ENCODE results near the gene INO80.
"Not testable (repeated sequence)": the region's sequence is repeated elsewhere in the genome, so short reads cannot be mapped to it uniquely, and the experiment has no call there.

INO80 gene

DNA sequence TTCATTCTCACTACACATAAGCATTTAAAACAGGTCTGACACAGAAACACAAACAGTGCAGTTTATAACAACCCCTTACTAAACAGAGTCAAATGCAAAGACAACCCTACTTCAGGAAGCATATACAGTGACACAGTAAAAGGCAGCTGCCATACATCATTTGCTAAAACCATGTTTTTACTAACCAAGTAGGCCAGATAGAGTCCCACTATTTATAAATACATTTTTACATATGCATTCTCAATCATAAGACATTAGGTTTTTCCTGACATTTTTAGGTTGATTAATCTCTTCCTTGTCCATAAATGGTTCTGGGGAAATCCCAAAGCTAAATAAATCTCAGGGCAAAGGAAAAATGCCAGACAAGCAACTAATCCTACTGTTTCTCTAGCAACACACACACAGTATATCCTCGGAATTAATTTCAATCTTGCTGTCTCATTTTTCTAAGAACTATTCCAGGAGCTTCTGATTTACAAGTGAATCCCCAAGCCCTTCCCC lies 123.8 kb downstream of the INO80 start:
- DNase-seq: no peak

DNA sequence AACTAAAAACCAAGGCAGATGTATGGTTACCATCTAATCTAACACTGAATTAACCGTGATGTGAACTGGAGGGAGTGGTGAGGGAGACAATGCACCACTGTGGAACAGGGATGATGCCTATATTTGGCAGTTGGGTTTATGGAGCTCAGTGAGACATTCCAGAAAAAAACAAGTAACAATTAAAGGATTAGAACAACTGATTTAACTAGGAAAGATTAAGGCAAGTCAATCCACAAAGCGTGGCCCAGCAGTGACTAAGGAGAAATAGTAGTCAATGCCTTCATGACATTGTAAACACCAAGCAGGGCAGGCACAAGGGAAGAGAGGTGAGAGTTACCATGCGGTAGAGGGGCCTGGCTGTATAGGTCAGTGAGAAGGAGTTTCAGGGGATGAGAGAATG lies 124.7 kb downstream of the INO80 start:
- DNase-seq: no peak

DNA sequence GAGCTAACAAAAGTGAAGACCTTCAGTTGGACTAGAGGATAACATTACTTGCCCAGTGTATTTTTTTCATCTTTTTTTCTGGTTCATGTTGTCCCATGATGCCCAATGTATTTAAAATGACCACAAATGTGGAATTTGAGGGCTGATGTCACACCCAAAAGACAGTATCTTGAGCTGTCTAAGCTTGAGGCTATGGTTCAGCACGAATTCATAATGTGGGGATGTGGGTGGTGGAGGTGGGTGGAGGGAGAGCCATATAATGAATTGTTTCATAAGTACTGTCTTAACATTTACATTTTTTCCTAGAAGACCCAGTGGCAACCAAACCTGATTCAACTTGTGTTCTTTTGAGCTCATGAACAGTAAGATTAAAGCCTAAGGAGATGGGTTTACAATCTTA lies 125.3 kb downstream of the INO80 start:
- DNase-seq: no peak

DNA sequence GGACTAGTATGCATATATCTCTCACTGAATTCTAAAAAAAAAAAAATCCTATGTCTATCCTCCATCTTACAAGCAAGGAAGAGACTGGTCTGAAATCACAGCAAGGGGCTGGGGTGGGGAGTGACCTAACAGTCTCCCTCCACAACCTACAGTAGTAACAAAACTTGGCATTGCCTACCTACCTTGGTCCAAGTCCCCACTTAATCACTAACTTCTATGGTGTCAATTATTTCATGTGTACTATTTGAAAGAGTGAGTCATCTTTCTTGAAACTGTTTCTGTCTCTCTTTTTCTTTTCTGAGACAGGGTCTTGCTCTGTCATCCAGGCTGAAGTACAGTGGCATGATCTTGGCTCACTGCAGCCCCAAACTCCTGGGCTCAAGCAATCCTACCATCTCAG lies 126.0 kb downstream of the INO80 start:
- DNase-seq: no peak

DNA sequence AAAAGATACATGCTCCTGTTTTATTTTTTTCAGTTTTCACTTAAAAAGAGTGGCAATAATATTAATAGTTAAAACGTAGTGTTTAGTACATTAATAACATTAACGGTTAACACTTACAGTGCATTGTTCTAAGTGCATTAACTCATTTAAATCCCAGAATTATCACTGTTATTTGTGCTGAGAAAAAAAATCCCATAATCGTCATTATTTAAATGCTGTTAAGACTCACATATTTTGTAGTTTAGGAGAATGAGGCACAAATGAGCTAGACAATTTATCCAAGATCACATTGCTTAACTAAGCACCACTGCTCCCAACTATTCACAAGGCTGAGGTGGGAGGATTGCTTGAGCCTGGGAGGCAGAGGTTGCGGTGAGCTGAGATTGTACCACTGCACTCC lies 127.9 kb downstream of the INO80 start:
- no peak for DNase-seq

DNA sequence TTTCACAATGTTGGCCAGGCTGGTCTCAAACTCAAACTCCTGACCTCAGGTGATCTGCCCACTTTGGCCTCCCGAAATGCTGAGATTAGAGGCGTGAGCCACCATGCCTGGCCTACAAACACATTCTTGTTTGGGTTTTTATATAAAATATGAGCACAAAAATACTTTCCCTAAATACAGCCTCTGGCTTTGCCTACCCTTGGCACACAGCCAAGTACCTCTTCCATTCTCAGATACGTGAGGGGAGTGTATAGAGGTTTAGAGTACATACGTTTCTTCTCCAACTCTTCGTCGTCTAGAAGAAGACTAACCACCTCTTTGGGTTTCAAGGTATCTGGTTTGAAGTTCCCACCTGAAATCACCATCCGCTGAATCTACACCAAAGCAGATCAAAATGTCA lies 129.3 kb downstream of the INO80 start:
- no peak for DNase-seq

DNA sequence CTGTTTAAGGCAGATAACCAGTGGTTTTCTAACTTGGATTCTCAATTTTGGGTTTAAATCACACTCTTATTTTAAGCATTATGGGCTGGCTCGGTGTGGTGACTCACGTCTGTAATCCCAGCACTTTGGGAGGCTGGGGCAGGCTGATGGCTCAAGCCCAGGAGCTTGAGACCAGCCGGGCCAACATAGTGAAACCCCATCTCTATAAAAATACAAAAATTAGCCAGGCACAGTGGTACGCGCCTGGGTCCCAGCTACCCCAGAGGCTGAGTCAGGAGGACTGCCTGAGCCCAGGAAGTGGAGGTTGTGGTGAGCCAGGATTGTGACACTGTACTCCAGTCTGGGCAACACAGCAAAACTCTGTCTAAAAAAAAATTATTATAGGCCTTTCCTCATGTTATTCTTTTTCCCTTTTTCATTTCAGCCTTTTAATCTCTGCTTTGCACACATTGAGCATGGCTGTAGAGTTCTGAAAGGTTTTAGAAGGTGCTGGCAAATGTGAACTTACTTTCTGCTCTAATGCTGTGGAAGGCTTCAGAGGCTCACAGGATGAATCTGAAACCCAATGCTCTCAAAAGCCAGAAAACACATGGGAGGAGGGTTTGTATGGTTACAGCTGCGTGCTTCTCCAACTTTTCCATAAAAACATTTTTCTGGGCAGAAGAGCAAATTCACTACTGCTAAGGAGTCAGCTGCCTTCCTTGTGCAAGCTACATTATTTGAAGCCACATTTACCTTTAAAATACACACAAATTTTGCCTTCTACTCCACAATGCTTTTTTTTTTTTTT lies 130.3 kb downstream of the INO80 start:
- DNase-seq: no peak

DNA sequence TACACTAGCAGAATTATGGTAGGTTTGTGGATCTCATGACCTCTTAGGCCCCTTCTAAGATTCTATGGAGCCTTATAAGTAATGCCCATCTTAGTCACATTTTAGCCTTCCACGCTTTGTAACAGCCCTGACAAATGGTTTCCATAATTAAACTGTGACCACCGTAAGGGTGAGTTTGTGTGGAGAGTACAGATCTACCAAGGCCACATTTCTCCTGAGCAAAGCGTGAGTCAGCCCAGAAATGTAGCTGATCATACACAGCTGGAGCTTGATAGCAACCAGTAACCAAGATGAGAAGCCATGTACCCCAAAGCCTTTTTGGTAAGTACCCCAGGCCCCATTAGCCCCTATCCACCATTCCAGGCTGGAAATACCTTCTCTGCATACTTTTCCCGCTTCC lies 131.1 kb downstream of the INO80 start:
- no peak for DNase-seq

DNA sequence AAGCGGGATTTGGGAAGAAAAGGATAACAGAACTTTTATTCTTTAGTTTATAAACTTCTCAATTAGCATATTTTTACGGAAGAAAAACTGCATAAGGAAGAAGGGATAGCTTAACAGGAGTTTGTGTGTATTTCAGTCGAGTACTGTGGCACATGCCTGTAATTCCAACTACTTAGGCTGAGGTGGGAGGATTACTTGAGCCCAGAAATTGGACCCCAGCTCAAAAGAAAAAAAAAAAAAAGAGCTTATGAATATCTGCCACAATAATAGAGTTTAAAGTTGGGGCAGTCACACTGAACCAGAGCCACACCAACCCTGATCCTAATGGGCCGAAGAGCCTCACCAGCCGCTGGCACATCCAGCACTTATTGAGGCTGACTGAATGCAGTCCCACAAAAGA lies 131.7 kb downstream of the INO80 start:
- DNase-seq: no peak

DNA sequence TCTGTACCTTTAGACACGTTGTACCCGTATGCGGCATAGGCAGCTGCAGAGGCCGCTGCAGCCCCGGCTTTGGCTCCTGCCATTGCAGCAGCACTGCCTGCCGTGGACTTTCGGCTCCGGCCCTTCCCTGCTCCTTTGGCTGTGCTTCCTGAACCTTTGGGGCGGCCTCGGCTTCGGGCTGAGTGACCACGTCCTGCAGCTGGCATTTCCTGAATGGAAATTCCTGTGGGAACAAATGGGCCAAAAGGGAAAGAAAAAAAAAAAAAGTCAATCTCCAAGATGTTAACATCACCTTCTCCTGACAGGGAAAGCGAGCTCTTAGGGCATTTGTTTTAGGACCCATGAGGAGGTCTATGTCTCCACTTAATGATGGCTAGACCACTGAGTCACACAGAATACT lies 133.2 kb downstream of the INO80 start:
- no peak for DNase-seq

DNA sequence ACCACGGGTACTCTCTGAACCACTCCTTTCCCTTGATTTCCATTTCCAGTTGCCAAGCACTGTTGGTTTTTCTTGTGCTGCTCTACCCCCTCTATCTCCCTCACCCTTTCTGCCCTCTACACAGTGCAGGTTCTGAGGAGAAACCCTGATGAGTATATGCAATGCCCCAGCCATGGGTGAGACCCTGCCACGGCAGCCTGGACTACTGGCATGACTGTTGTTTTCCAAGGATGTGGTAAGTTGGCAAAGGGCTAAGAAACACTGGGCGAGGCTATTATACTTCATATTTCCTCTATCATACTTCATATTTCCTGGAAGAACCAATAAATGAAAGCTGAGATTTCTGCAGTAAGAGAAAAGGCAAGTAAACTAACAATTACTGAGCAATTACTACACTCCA lies 134.9 kb downstream of the INO80 start:
- DNase-seq: no peak

DNA sequence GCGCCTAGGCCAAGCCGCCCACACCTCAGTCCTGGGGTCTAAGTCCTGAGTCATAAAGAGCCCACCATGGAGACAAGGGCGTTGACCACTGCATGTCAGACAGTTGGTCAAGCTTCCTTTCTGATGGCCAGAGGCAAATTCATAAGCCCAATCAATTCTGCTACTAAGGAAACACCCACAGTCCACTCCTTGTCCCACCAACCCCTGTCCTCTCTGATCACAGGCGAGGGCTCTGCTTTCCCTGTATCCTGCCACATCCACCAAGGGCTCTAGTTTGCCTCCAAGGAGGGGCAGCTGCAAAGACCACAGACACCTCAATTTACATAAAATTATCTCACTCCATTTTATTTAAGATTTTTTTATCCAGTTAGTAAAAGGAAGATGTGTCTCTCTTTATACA lies 137.5 kb downstream of the INO80 start:
- DNase-seq: no peak

DNA sequence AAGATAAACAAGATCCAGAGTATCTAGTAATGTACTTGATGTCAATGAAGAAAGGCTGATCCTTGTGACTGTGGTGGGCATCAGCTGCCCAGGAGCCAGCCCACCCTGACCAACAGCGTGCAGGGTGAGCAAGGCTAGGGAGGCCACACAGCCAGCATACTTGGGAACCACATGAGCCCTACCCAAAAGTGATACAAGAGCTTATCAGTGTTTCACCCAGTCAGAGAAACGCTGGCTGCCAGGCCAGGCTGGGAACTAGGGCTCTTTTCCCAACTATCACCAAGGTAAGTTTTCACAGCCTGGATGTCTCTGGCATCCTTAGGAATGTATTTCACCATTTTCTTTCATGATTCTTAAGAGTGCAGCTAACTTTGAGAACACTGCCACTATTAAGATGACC lies 137.9 kb downstream of the INO80 start:
- DNase-seq: no peak

DNA sequence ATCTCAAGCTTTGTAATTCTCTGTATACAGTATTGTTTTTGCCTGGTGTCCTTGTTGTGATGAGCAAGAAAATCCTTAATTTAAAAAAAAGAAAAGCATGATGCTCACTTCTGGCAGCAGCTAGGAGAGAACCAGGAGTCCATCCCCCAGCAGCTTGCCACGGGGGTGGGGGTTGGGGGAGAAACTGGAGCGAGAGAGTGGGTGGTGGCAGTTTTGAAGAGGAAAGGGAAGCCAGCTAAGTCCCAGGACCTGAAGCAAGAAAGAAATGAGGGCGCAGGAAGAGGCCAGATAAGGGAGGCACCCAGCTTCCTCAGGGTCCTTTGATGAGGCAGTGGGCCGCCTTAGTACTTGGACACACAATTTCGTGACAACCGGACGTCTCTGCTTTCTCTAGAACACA lies 139.3 kb downstream of the INO80 start:
- no peak for DNase-seq

DNA sequence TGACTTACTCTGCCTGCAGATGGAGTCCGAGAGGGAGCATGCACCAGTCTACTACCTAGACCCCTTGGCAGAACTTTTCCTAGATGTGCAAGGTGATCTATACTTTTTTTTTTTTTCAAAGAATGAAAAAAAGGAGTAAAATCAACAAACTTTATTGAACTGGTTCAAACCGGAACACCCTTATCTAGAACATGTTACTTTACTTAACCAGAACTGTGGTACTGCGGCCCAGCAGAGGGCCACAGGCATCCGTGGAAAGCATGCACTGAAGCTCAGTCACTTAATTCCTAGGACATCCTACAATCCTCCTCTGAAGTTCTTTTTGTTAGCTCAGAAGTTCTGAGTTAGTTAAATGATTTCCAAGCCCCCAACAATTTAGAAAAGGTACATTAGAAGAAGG lies 141.2 kb downstream of the INO80 start:
- DNase-seq: no peak

DNA sequence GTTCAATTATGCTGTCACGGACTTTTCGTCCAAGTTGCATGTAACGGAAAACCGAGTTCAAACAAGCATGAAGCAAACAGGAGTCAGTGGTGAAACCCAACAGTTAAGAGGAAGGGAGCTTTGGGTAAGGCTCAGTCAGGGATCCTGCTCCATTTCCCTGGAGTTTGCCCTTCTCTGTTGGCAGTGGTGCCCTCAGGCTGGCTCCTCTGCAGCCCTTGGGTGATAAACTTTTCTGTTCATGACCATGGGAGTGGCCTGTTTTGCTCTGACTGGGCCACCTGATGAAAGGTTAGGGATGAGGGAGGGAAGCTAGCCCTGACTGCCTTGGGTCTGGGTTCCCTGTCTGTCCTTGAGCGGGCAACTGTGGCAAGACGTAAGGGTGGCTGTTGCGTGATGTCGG lies 146.7 kb downstream of the INO80 start:
- no peak for DNase-seq

DNA sequence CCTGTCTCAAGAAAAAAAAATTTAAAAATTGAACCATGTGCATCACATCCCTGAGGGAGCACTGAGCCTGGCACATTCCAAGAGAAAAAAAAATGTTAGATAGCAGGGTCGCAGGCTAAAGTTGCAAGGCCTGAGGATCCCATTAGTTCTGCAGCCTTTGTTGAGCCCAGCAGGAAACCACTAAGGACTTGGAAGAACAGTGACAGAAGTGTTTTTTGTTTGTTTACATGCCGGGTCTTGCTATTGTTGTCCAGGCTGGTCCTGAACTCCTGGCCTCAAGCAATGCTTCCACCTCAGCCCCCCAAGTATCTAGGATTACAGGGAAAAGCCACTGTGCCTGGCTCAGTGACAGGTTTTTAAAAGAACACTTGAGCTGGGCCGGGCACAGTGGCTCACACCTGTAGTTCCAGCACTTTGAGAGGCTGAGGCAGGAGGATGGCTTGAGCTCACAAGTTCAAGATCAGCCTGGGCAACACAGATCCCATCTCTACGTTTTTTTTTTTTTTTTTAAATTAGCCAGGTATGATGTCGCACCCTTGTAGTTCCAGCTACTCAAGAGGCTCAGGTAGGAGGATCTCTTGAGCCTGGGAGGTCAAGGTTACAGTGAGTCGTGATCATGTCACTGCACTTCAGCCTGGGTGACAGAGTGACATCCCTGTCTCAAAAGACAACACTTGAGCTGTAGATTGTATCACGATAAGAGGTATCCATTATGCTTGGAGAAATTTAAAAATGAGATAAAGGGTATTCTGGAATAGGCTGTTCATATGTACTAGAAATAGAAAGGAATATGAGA lies 147.6 kb downstream of the INO80 start:
- no peak for DNase-seq

DNA sequence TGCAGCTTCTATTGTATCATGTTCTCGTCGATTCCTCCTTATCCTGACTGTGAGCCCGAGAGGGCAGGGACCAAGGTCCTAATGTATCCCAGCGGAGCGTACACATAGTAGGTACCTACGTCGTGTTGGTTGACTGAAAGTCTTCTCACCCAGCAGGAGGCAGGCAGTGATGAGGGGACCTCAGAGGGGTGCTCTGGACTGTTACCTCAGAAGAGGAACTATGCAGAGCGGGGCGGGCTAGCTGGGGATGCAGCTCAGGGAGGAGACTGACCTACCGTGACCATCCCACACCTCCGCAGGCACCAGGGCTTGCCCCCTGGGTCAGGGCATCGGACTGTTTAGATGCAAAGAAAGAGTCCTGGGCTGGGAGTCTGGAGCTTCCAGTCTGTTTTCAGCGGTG lies 151.4 kb downstream of the INO80 start:
- DNase-seq: no peak

DNA sequence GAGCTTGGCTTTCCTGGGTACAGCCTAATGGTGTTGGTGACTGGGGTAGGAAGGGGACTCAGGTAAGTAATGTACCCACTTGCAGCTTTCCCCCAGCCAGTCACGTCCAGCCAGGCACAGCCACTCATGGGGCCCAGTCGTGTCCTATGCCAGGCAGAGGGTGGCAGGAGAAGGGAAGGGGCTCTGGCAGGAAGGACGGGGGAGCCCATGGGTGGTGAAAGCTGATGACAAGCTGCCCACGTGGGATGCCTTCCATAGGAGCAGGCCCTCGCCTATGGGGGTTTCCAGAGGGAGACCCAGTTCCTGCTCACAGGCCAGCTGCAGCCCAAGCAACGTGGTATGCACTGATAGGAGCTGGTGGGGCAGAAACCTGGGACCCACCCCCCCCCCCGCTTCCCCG lies 152.1 kb downstream of the INO80 start:
- DNase-seq: no peak

DNA sequence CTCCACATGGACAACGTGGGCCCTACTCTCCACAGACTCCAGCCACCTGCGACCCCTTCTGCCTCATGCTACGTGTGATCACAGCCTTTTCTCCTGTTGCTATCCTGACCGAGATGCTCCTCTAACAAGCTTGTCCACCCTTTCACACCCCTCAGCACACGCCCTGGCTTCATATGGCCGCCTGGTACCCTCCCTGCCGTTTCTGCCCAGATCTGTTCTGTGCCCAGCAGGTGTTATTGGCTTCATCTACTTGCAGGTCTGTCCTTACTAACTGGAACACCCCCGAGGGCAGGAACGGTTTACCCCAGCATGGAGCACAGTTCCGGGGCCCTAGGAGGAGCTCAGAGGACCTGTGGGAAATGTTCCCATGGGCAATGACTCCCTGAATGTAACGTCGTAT lies 152.9 kb downstream of the INO80 start:
- DNase-seq: no peak

DNA sequence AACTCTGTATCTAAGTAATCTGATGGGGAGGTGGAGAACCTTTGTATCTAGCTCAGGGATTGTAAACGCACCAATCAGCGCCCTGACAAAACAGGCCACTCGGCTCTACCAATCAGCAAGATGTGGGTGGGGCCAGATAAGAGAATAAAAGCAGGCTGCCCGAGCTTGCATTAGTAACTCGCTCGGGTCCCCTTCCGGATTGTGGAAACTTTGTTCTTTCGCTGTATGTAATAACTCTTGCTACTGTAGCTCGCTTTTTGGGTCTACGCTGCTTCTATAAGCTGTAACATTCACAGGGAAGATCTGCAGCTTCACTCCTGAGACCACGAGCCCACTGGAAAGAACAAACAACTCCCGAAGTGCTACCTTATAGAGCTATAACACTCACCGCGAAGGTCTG lies 153.8 kb downstream of the INO80 start:
- not testable (repeated sequence) for DNase-seq

DNA sequence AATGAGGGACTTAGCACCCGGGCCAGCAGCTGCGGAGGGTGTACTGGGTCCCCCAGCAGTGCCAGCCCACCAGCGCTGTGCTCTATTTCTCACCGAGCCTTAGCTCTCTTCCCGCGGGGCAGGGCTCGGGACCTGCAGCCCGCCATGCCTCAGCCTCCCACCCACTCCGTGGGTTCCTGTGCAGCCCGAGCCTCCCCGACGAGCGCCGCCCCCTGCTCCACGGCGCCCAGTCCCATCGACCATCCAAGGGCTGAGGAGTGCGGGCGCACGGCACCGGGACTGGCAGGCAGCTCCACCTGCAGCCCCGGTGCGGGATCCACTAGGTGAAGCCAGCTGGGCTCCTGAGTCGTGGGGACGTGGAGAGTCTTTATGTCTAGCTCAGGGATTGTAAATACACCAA lies 154.3 kb downstream of the INO80 start:
- not testable (repeated sequence) for DNase-seq

DNA sequence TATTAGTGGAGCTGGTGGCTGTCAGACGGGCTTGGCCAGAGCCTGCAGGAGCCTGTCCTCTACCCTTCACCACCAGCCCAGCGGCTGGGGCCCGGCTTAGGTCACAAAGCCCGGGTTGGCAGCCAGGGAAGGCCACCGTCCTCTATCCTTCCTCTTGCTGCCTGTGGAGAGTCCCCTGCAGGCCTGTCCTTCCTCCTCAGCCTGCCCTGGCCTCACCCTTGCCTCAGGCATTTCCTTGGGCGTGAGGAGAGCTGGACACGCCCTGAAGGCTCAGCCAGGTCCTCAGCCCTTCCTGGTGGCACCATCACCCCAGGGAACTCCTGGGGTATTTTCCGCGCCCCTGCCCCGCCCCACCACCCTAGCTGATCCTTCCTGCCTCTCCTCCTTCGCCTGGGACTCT lies 155.2 kb downstream of the INO80 start:
- no peak for DNase-seq

DNA sequence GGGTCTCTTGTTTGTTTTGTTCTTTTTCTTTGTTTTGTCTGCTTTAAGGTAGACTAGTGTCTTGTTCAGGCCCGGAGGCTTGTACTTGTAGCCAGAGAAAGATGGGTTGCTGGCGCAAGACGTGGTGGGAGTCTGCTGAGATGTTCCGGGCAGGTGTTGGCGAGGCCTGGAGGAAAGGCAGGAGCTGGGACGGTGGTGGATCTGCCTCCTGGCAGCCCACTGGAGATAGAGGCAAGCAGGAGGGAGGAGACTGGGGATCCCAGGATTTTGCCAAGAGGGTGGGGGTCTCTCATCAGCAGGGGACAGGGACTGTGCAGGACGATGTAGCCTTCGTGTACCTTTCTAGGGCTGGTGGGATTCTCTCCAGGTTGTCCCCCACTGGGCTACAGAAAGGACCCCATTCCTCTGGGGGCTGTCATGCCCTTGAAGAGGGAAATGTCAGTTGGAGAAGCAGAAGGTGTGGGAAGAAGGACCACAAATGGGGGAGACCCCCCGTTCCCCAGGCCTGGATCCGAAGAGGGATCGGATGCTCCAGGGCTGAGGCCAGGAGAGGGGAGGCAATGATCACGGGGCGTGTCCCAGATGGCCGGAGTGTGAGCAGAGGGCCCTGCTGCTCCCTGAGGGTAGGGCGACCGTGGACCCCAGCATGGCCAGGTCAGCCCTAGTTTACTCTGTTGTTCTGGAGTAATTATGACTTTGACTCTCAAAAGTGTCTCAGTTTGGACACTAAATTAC lies 155.8 kb downstream of the INO80 start:
- no peak for DNase-seq

Data from stimulated activated CD4-positive, alpha-beta T cell treated with anti-CD3 and anti-CD28 coated beads, Interleukin-2, amount 100 ng/mL, for 48 hours (primary cell).